ENCODE results near the gene MVB12B. TPM values are rescaled to one million over a fixed set of nuclear protein-coding genes. Genes with fewer than 3 reads are reported as not detected.
A peak's percentile ranks its signal among the peaks of the same experiment; 100 is the strongest.

The MVB12B gene
- total RNA-seq, 4 donors from 2014 or later = 27.2 to 36.9 (median 33.2) TPM

- DNase-seq (ENCODE audit: low spot score in 2 of 2) = no peak
- peak overlapping the region in 2 of 4 donors; percentile 42 to 60 for H3K27ac ChIP-seq
- H3K36me3 ChIP-seq = peaks cover 0 to 34% (median 0%) of the 10 kb centered on the region in 3 donors
- H3K27me3 ChIP-seq = no peaks in the 10 kb centered on the region
- WGBS, 2 donors = 69 to 70% methylated on average over 10 of the region's 10 CpGs
- no peak overlapping the region for H3K4me3 ChIP-seq
- H3K9me3 ChIP-seq = no peaks in the 10 kb centered on the region
- TF ChIP-seq POLR2A (IDR thresholded peaks at IDR 0.05) = no peak
- TF ChIP-seq CTCF (IDR thresholded peaks at IDR 0.05) = no peak
- TF ChIP-seq EP300 (IDR thresholded peaks at IDR 0.05) = no peak
- H3K4me1 ChIP-seq = peaks cover 0 to 71% (median 22%) of the 10 kb centered on the region in 4 donors
These were observed 16.0 kb downstream of the MVB12B start for GRCh38 chr9:126342621-126343031.

DNA sequence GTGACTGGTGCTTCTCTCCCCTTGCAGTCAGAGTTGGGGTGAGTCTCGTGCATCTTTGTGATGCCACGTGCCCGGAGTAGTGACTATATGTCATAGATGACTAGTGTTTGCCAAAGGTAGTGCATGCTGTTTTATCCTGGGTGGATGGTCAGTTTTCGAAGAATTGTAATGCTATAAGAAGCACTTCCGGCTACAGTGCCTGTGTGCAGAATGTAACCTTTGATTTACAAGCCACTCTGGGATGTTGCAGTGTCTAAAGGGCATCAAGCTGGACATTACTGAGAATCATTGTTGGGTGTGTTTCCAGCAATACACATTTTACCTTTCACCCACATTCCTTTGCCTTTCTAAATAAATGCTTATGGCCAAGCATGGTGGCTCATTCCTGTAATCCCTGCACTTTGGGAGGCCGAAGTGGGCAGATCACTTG is 16.7 kb downstream of the MVB12B start:
- peaks cover 0 to 34% (median 0%) of the 10 kb centered on the region in 3 donors for H3K36me3 ChIP-seq
- TF ChIP-seq POLR2A (IDR thresholded peaks at IDR 0.05) = no peak
- TF ChIP-seq CTCF (IDR thresholded peaks at IDR 0.05) = no peak
- no peak for TF ChIP-seq EP300 (IDR thresholded peaks at IDR 0.05)
- 58 to 69% methylated on average over 6 of the region's 6 CpGs for WGBS, 2 donors

DNA sequence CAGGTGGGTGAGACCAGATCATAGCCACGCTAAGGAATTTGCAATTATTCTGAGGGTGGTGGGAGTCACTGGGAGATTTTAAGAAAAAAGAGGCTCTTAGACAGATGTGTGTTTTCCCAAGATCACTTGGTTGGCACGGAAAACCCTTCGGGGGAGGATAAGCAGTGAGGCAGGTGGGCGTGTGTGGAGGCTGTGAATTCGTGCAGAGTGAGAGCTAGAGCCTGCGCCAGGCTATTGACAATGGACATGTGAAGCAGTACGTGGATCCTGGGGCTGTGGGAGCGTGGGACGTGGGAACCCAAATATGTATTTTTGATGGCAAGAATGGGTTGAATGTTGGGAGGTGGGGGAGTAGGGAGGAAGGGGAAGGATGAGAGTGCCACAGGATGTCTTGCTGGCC is 19.4 kb downstream of the MVB12B start:
- TF ChIP-seq POLR2A (IDR thresholded peaks at IDR 0.05) = no peak
- no peak for TF ChIP-seq EP300 (IDR thresholded peaks at IDR 0.05)
- TF ChIP-seq CTCF (IDR thresholded peaks at IDR 0.05) = no peak
- DNase-seq (ENCODE audit: low spot score in 2 of 2) = no peak
- peaks cover 0 to 3% (median 0%) of the 10 kb centered on the region in 4 donors for H3K9me3 ChIP-seq
- 76 to 91% methylated on average over 9 of the region's 9 CpGs for WGBS, 2 donors
- H3K36me3 ChIP-seq = peaks cover 0 to 31% (median 0%) of the 10 kb centered on the region in 3 donors
- peaks cover 0 to 61% (median 21%) of the 10 kb centered on the region in 4 donors for H3K4me1 ChIP-seq
- no peak overlapping the region for H3K4me3 ChIP-seq
- no peaks in the 10 kb centered on the region for H3K27me3 ChIP-seq
- H3K27ac ChIP-seq = peak overlapping the region in 2 of 4 donors; percentile 38 to 81

More for the DNA sequence above, 16.7 kb downstream of the MVB12B start:
- H3K27ac ChIP-seq = peak overlapping the region in 2 of 4 donors; percentile 42 to 60
- H3K27me3 ChIP-seq = no peaks in the 10 kb centered on the region
- DNase-seq (ENCODE audit: low spot score in 2 of 2) = no peak
- H3K4me1 ChIP-seq = peaks cover 0 to 71% (median 29%) of the 10 kb centered on the region in 4 donors
- no peak overlapping the region for H3K4me3 ChIP-seq
- no peaks in the 10 kb centered on the region for H3K9me3 ChIP-seq

- Histone ChIP-seq H3K36me3 (peaks cover 0 to 28% (median 0%) of the 10 kb centered on the region in 3 donors), H3K4me1 (peaks cover 0 to 54% (median 21%) of the 10 kb centered on the region in 4 donors), H3K9me3 (peaks cover 0 to 9% (median 0%) of the 10 kb centered on the region in 4 donors), H3K27me3 (no peaks in the 10 kb centered on the region), H3K4me3 (no peak overlapping the region), H3K27ac (peak overlapping the region in 3 of 4 donors; percentile 48 to 81 (median 73))
- no peak for DNase-seq (ENCODE audit: low spot score in 2 of 2)
- TF ChIP-seq POLR2A (IDR thresholded peaks at IDR 0.05) (no peak), EP300 (IDR thresholded peaks at IDR 0.05) (no peak), CTCF (IDR thresholded peaks at IDR 0.05) (no peak)
- 41% methylated on average over 5 of the region's 5 CpGs for WGBS, 2 donors
These were observed 20.5 kb downstream of the MVB12B start for GRCh38 chr9:126347093-126347492.

DNA sequence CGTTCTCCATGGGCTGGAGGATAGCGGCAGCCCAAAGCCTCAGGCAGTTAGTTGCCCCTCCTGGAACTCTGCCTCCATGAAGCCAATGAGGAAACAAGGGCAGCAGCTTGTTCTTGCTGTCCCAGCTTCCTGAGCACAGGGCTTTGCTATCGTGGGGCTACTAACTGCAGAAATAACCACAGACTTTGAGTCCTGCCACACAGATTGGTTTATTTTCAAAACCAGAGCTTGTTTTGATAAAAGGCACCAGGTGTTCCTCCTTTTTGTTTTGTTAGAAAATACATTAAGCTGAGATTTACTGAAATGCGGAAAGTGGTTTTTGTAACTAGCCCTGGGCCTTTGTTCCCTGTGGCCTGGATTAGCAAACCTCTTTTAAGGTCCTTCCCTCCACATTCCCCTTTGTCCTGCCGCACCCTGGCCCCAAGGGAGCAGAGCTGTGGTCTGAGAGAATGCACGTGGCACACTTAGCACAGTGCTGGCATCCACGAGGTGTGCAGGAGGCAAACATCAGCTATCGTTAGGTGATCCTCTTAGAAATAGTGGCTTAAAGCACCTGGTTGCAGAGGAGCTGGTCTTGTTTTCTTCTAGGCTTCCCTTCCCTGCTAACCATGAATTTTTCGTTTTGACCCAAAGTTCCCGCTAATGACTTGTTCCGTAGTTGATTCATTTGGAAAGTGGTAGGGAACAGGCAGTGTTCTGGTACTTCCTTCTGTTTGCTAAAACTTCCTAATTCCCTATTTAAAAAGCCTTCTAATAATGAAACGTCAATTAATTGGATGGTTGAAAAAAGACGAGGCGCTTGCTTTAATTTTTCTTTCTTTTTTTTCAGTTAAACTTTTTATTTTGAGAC is 21.5 kb downstream of the MVB12B start:
- DNase-seq (ENCODE audit: low spot score in 2 of 2) = no peak
- Histone ChIP-seq H3K27ac (peak overlapping the region in 3 of 4 donors; percentile 48 to 81 (median 73)), H3K9me3 (peaks cover 0 to 9% (median 0%) of the 10 kb centered on the region in 4 donors), H3K27me3 (no peaks in the 10 kb centered on the region), H3K36me3 (peaks cover 0 to 23% (median 0%) of the 10 kb centered on the region in 3 donors), H3K4me3 (no peak overlapping the region), H3K4me1 (peaks cover 0 to 54% (median 19%) of the 10 kb centered on the region in 4 donors)
- TF ChIP-seq POLR2A (IDR thresholded peaks at IDR 0.05) = no peak
- TF ChIP-seq CTCF (IDR thresholded peaks at IDR 0.05) = no peak
- no peak for TF ChIP-seq EP300 (IDR thresholded peaks at IDR 0.05)
- 44 to 45% methylated on average over 14 of the region's 14 CpGs for WGBS, 2 donors

Measured in tibial nerve (tissue), 4 donors.